ENCODE results near the gene CMIP. TPM values are rescaled to one million over a fixed set of nuclear protein-coding genes. Genes with fewer than 3 reads are reported as not detected.

Gene CMIP
- total RNA-seq, 2 donors from 2014 or later = 35.5 to 51.5 TPM

DNA sequence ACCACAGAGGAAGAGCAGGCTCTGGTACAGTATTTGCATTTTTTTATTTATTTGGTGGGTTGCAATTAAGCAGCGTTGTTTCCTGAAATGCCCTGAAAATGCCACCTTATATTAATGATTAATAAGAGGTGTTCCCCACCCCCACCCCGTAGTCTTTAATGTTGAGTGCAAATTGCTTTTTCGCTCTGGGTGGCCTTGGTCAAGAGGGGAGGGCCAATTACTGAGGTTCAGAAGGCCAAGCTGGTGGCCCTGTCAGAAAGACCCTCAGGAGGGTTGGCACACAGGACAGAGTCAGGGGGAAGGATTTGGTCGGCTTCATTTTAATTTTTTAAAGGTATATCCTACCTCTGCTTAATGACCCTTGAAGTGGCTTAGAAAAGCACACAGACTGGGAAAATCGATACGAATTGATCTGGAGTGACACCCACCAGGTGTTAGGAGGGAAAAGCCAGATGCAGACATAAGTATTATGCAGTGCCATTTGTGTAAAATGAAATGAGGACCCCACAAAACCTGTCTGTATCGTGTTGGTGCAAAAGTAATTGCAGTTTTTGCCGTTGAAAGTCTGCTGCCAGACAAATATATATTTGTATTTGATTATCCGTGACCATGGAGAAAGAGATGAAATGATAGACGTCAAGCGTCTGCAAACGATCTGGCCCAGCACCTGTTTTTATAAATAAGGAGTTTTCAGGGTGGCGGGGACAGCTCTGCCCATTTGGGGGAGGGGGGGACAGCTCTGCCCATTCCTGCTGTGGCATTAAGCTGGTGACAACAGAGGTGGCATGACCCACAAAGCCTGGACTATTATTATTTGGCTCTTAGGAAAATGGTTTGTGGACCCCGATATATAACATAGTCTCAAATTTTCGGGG is 190.7 kb downstream of the CMIP start:
- ATAC-seq (no peak), DNase-seq (ENCODE audit: low spot score in 2 of 2) (no peak)
- no peaks in the 10 kb centered on the region for H3K9me3 Mint-ChIP-seq
- no peaks in the 10 kb centered on the region for H3K36me3 Mint-ChIP-seq
- H3K27ac Mint-ChIP-seq = peak overlapping the region in 1 of 2 donors; percentile 100

DNA sequence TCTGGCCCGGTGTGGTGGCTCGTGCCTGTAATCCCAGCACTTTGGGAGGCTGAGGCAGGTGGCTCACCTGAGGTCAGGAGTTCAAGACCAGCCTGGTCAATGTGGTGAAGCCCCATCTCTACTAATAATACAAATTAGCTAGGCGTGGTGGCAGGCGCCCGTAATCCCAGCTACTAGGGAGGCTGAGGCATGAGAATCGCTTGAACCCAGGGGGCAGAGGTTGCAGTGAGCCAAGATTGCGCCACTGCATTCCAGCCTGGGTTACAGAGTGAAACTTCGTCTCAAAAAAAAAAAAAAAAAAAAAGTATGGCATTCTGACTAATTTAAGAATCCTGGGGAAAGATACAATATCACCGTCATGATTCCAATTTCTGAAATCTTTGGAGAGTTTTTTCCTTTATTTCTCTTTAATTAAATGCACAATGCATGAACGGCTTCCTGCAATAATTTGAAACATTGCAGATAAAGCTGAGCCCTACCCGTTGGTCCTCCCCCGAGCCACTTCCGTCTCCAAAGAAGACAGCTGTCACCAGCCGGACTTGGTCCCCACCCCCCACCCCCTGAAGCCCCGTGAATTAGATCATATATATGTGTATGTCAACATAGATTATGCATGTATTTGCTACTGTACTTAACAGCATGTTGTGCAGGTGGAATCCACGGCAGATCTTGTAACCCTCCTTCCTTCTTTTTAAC is 191.8 kb downstream of the CMIP start:
- ATAC-seq (no peak), DNase-seq (ENCODE audit: low spot score in 2 of 2) (no peak)
- Mint-ChIP-seq H3K36me3 (no peaks in the 10 kb centered on the region), H3K9me3 (no peaks in the 10 kb centered on the region), H3K27ac (peak overlapping the region in 1 of 2 donors; percentile 29)

DNA sequence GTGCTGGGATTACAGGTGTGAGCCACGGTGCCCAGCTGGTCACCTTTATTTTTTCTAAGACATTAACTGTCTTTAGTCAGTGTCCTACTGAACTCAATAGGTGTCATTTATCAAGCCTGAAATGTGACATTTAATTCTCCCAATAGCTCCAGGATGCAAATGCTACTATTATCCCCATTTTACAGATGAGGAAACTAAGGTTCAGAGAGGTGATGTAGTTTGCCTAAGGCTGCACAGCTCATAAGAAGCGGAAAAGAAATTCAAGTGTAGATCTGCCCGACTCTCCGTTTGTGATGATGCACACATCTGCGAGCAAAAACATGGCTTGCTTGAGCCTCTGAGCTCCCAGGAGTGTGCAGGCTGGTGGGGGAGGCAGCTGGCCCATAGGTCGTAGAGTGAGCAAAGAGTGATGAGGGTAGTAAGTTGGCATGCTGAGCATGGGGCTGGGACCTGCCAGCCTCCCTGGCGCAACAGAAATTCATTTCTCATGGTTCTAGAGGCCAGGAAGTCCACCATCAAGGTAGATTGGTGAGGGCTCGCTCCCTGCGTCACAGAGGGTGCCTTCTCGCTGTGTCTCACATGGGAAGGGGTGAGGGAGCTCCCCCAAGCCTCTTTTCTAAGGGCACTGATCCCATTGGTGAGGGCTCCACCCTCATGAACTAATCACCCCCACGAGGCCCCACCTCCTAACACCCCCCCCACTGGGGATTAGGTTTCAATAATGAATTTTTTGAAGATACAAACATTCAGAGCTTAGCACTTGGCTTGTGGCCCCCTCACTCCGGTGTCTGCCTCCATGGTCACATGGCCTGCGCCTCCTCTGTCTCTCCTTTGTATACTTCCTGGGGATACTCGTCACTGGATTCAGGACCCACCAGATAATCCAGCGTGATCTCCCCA is 193.0 kb downstream of the CMIP start:
- no peaks in the 10 kb centered on the region for H3K9me3 Mint-ChIP-seq
- H3K36me3 Mint-ChIP-seq = no peaks in the 10 kb centered on the region
- peak overlapping the region; percentile 44 to 59 for H3K27ac Mint-ChIP-seq

DNA sequence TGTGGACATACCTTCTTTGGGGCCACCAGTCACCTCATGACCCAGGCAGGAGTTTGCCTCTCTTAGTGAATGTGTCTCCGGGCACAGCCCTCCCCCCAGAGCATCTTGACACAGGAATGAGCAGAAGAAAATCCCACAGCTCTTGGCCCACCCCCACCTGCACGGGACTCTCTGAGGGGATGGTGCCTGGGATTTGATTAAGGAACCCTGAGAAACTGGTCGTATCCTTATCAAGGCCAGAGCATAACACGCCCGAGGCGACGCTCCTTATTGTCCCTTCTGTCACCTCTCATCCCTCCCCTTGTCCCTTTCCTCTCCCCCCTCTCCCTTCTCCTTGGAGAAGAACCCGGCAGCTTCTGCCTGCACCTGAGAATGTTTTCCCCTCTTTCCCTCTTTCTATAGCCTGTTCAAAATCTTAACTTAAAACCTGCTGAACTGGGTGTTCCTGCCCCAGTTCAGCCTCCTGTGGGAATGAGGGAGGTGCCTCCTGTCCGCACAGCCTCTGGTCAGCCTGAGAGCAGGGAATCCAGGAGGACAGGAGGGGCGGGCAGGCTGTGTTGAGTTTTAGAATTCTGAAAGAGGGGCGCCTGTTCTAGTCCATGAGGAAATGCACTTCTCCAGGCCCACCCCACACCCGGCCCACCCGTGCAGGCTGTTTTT is 193.8 kb downstream of the CMIP start:
- DNase-seq (ENCODE audit: low spot score in 2 of 2) = no peak
- H3K27ac Mint-ChIP-seq = peak overlapping the region; percentile 24 to 59
- no peaks in the 10 kb centered on the region for H3K9me3 Mint-ChIP-seq
- H3K36me3 Mint-ChIP-seq = no peaks in the 10 kb centered on the region
- no peak for ATAC-seq

More for the DNA sequence above, 193.0 kb downstream of the CMIP start:
- no peak for ATAC-seq
- no peak for DNase-seq (ENCODE audit: low spot score in 2 of 2)

DNA sequence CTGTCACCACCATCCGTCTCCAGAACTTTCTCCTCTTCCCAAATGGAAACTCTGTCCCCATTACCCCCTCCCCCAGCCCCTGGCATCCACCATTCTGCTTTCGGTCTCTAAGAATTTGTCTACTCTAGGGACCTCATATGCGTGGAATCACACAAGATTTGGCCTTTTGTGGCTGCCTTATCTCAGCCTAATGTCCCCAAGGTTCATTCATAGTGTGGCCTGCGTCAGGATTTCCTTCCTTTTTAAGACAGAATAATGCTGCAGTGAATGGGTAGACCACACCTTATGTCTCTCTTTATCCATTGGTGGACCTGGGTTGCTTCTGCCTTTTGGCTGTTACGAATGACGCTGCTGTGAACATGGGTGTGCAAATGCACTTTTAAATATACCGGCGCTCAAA is 194.7 kb downstream of the CMIP start:
- no peaks in the 10 kb centered on the region for H3K9me3 Mint-ChIP-seq
- no peak for DNase-seq (ENCODE audit: low spot score in 2 of 2)
- peak overlapping the region; percentile 59 to 92 for H3K27ac Mint-ChIP-seq
- ATAC-seq = no peak
- no peaks in the 10 kb centered on the region for H3K36me3 Mint-ChIP-seq

DNA sequence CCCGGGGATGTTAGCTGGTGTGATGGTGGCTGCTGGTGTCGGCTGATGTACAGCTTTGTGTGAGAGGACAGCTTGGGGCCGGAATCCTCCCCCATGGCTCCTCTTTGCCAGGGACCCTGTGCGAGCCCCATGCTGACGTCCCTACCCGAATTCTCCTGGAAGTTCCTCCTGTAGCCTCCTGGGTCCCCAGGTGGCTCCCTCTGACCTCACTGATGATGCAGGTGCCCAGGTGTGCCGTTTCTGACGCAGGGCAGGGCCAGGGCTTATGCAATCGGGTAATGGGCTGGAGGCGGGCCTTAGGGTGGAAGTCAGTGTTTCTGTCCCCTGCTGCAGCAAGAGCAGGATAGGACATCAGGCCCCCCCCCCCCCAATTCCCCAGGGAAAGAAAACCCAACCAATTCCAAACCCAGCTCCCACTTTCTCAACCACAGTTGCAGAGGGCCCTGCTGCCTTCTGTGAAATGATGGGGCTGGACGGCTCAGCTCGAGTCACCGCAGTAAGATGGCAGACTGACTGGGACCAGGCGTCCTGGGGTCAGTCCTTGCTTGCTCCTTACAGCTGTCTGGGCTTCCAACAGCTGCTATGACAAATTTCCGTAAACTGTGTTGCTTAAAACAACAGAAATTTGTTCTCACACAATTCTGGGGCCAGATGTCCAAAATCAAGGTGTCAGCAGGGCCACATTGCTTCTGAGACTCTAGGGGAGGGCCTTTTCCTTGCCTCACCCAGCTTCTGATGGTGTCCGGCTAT is 195.5 kb downstream of the CMIP start:
- DNase-seq (ENCODE audit: low spot score in 2 of 2) = no peak
- no peak for ATAC-seq
- H3K36me3 Mint-ChIP-seq = no peaks in the 10 kb centered on the region
- H3K27ac Mint-ChIP-seq = peak overlapping the region; percentile 78 to 92
- H3K9me3 Mint-ChIP-seq = no peaks in the 10 kb centered on the region

DNA sequence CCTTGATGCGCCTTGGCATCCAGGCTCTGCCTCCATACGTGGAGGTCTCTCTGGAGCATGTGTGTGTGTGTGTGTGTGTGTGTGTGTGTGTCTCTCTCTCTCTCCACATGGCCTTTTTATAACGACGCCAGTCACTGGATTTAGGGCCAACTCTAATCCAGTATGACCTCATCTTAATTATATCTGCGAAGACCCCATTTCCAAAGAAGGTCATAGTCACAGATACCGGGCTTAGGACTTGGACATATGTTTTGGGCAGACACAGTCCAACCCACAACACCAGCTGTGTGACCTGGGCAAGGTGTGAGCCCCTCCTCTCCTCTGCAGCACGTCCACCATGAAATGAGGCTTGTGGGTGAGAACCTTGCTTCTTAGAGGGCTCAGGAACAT is 196.1 kb downstream of the CMIP start:
- no peak for ATAC-seq
- Mint-ChIP-seq H3K36me3 (no peaks in the 10 kb centered on the region), H3K27ac (peak overlapping the region in 1 of 2 donors; percentile 78), H3K9me3 (peaks cover 0 to under 1% of the 10 kb centered on the region in 2 donors)
- DNase-seq (ENCODE audit: low spot score in 2 of 2) = no peak

DNA sequence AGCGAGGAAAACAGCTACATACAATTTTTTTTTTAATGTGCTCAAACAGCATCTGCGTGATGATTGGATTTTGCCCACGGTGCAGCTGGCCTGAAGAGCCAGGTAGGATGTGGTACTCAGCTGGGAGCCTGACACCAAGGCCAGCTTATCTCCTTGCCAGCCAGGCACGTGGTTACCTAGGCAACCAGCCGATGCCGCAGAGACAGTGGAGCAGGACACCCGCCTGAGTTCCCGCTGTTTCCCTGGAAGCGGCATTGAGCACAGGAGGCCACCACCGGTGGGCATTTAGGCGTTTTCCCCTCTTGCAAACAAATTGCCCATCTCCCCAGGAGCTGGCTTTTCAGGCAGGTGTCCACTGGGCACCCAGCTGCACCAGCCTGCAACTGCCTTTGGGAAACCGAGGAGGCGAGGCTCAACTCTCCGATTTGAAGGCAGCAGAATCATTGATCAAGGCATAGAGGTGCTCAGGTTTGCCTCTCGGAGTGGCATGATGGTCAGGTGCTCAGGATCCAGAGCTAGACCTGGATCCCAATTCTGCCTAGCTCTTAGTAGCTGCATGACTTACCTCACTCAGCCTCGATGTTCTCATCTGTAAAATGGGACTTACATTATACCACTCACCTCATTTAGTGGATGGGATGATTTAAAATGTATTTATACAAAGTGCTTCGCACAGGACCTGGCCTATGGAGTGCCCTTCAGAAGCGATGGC is 196.9 kb downstream of the CMIP start:
- peaks cover 0 to 5% of the 10 kb centered on the region in 2 donors for H3K9me3 Mint-ChIP-seq
- ATAC-seq (no peak), DNase-seq (ENCODE audit: low spot score in 2 of 2) (no peak)
- H3K36me3 Mint-ChIP-seq = no peaks in the 10 kb centered on the region
- H3K27ac Mint-ChIP-seq = peak overlapping the region in 1 of 2 donors; percentile 78

DNA sequence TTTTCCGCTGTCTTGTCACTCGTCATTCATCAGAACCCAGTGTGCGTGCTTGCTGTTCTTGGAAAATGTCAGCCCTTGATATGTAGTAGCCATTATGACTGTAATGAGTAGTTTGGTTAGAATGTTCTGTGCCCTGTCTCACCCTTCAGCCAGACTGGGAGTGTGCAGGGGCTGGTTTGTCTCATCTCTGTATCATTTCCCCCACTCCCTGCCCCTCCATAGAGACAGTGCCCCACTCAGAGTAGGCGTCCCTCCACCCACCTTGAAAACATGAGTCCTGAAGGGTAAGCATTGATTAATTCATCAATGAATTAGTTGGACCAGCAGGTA is 197.5 kb downstream of the CMIP start:
- no peaks in the 10 kb centered on the region for H3K36me3 Mint-ChIP-seq

DNA sequence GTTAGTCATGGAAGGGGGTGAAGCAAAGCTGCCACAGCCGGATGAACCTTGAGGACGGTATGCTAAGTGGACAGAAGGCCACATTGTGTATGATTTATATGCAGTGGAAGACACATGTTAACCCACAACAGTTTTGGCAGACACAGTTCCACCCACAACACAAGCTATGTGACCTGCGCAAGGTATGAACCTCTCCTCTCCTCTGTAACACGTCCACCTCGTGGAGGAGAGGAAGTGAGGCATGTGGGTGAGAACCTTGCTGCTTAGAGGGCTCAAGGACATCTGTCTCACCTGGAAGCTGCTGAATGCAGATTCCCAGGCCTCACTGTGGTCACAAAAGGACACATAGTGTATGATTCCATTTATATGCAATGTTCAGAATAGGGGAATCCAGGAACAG is 198.3 kb downstream of the CMIP start:
- H3K36me3 Mint-ChIP-seq = no peaks in the 10 kb centered on the region
- H3K27ac Mint-ChIP-seq = peak overlapping the region; percentile 77 to 78
- no peak for DNase-seq (ENCODE audit: low spot score in 2 of 2)
- ATAC-seq = no peak
- peaks cover 0 to 5% of the 10 kb centered on the region in 2 donors for H3K9me3 Mint-ChIP-seq

More for the DNA sequence above, 197.5 kb downstream of the CMIP start:
- Mint-ChIP-seq H3K9me3 (peaks cover 0 to 5% of the 10 kb centered on the region in 2 donors), H3K27ac (peak overlapping the region in 1 of 2 donors; percentile 78)
- DNase-seq (ENCODE audit: low spot score in 2 of 2) (no peak), ATAC-seq (peak; percentile 35 to 59)

DNA sequence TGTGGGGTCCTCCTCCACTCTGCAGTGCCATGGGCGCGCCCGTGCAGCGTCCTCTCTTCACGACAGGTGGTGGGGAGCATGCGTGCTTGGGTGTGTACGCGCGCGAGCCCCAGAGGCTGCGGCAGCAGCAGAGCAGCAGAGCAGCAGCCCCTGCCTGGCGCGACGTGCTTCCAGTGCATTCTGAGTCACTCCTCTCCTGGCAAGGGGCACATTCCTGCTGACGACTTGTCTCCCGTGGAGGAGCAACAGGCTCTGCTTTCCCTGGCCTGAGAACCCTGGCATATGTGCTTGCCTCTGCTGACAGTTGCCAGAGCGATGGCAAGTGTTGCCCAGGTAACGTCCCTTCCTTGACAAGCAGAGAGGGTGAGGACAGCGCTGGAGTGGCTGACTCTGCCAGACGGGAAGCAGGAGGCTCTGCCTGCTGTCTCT is 200.7 kb downstream of the CMIP start:
- H3K27ac Mint-ChIP-seq = no peak overlapping the region
- ATAC-seq (no peak), DNase-seq (ENCODE audit: low spot score in 2 of 2) (no peak)
- no peaks in the 10 kb centered on the region for H3K36me3 Mint-ChIP-seq
- H3K9me3 Mint-ChIP-seq = peaks cover 0 to 5% of the 10 kb centered on the region in 2 donors

DNA sequence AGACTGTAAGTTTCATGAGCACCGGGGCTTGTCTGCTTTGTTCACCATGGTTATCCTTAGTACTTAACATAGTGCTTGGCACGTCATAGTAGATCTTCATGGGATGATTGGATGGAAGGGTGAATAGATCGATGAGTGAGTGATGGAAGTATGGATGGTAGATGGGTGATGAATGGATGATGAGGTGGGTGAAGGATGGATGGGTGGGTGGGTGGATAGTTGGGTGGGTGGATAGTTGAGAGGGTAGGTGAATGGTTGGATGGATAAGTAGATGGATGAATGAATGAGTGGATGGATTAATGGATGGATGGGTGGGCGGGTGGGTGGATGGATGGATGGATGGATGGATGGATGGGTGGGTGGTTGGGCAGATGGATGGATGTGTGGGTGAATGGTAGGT is 201.3 kb downstream of the CMIP start:
- no peak for ATAC-seq
- H3K36me3 Mint-ChIP-seq = no peaks in the 10 kb centered on the region
- no peak overlapping the region for H3K27ac Mint-ChIP-seq
- DNase-seq (ENCODE audit: low spot score in 2 of 2) = no peak
- H3K9me3 Mint-ChIP-seq = peaks cover 0 to 5% of the 10 kb centered on the region in 2 donors

DNA sequence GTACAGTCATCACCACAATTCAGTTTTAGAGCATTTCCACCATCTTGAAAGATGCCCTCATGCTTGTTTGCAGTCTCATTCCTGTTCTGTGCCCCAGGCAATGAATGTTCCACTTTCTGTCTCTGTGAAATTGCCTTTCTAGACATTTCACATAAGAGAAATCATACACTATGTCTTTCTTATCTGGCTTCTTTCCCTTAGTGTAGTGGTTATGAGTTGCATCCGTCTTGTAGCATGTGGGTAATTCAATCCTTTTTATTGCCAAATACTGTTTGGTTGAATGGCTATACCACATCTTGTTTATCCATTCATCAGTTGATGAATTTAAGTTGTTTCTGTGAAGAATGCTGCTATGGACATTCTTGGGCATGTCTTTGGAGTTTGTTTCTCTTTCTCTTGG is 202.0 kb downstream of the CMIP start:
- H3K9me3 Mint-ChIP-seq = peaks cover 0 to 5% of the 10 kb centered on the region in 2 donors
- no peaks in the 10 kb centered on the region for H3K36me3 Mint-ChIP-seq
- DNase-seq (ENCODE audit: low spot score in 2 of 2) (no peak), ATAC-seq (no peak)
- H3K27ac Mint-ChIP-seq = no peak overlapping the region

DNA sequence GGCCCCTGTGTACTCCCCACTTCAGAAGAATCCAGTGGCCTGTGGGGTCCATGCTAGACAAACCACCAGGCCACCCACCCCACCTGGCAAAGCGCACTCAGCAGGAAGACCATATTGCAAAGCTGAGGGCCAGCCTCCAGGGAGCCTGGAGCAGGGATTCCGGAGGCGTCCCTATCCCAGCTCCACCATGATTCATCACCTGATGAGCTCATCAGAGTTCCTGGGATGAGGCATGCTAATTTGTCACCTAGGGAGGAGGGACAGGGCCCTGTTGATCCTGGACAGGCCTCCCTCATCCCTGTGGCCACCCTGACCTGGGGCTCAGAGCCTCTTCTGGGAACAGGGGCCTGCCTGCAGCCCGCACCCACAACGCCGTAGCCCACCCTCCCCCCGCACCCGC is 202.9 kb downstream of the CMIP start:
- DNase-seq (ENCODE audit: low spot score in 2 of 2) (no peak), ATAC-seq (no peak)
- no peaks in the 10 kb centered on the region for H3K36me3 Mint-ChIP-seq
- no peak overlapping the region for H3K27ac Mint-ChIP-seq
- peaks cover 0 to 5% of the 10 kb centered on the region in 2 donors for H3K9me3 Mint-ChIP-seq

DNA sequence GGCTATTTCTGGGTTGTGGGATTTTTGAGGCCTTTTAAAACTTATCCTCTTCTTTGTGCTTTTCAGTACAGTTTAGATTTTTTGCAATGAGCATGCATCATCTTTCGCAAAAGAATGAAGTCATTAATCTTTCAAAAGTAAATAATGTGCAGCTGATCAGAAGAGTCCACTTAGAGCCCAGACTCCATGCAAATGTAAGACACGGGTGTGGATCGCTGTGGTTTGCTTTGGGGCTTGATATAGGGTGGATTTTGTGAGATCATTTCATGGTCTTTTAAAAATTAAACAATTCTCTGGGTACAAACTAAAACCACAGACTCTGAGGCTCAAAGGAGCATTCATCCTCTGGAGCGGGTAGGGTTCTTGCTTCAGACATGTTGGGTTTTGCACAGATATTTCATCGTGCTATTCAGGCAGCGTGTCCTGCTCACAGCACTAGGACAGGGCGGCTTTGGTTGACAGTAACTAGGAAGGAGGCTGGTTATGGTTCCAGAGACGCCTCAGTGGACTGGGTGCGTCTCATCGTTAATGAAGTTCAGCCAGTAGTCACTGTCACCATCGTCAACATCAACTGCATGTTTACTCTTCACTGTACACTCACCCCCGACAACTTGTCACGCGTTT is 205.1 kb downstream of the CMIP start:
- H3K27ac Mint-ChIP-seq = peak overlapping the region; percentile 18 to 30
- no peak for DNase-seq (ENCODE audit: low spot score in 2 of 2)

More for the DNA sequence above, 205.1 kb downstream of the CMIP start:
- H3K36me3 Mint-ChIP-seq = no peaks in the 10 kb centered on the region
- H3K9me3 Mint-ChIP-seq = peaks cover 0 to 5% of the 10 kb centered on the region in 2 donors
- no peak for ATAC-seq
